WI38 (cell line): Measurements from ENCODE around the gene TMC1.

Experiments
- H3K4me3 ChIP-seq: 2 replicates; pipeline ENCODE4 v1.5.1; 2011; ENCODE audit warnings: low read depth, mild to moderate bottlenecking, control low read depth, low read length
- CTCF ChIP-seq: IDR thresholded peaks from 2 replicates; pipeline ENCODE4 v1.5.1; 2012; ENCODE audit warnings: low read depth, mild to moderate bottlenecking, control low read depth, low read length

TMC1 gene

GRCh38 chr9:72618811-72619210 lies 97.4 kb downstream of the TMC1 start:
- TF ChIP-seq CTCF = no peak

GRCh38 chr9:72622186-72622585 lies 100.8 kb downstream of the TMC1 start:
- TF ChIP-seq CTCF = no peak
- no peak overlapping the region for H3K4me3 ChIP-seq

More at GRCh38 chr9:72618811-72619210, 97.4 kb downstream of the TMC1 start:
- no peak overlapping the region for H3K4me3 ChIP-seq

- no peak for TF ChIP-seq CTCF
- no peak overlapping the region for H3K4me3 ChIP-seq
These were observed 101.7 kb downstream of the TMC1 start for GRCh38 chr9:72623156-72623555.

- no peak overlapping the region for H3K4me3 ChIP-seq
- no peak for TF ChIP-seq CTCF
These were observed 105.7 kb downstream of the TMC1 start for GRCh38 chr9:72627147-72627546.

- no peak for TF ChIP-seq CTCF
- no peak overlapping the region for H3K4me3 ChIP-seq
These were observed 106.6 kb downstream of the TMC1 start for GRCh38 chr9:72627956-72628540.

GRCh38 chr9:72633966-72634365 lies 112.6 kb downstream of the TMC1 start:
- TF ChIP-seq CTCF = no peak
- H3K4me3 ChIP-seq = no peak overlapping the region

- TF ChIP-seq CTCF = no peak
- H3K4me3 ChIP-seq = no peak overlapping the region
These were observed 113.8 kb downstream of the TMC1 start for GRCh38 chr9:72635197-72635596.
